Activated CD4-positive, alpha-beta T cell treated with anti-CD3 and anti-CD28 coated beads, Interleukin-2, Interleukin-4, amounts not matched to agents 100 ng/mL and 50 ng/mL, durations not matched to agents 16 hours and 8 hours (primary cell): Measurements from ENCODE around the gene KTN1.

ENCODE experiments used
- DNase-seq: peaks from one replicate; pipeline ENCODE4 v3.0.0-alpha.2; 2020; ENCODE audit warnings: low spot score

Gene KTN1

DNA sequence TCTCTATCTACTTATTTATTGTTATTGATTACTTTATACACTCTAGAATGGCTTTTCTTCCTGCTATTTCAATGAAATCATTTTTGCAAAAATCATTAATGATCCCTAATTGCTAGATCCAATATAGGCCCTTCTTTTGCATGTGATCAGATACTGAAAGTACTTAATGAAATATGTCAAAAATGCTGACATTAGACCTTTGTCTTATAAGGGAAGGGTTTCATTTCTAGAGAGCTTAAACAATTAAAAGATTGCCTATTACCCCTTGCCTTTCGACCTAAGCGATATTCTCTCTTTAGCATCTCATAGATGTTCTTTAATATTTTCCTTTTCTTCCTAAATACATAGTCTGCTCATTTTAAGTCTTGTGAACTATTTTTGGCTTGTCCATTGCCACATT lies 101.1 kb downstream of the KTN1 start:
- DNase-seq: no peak

DNA sequence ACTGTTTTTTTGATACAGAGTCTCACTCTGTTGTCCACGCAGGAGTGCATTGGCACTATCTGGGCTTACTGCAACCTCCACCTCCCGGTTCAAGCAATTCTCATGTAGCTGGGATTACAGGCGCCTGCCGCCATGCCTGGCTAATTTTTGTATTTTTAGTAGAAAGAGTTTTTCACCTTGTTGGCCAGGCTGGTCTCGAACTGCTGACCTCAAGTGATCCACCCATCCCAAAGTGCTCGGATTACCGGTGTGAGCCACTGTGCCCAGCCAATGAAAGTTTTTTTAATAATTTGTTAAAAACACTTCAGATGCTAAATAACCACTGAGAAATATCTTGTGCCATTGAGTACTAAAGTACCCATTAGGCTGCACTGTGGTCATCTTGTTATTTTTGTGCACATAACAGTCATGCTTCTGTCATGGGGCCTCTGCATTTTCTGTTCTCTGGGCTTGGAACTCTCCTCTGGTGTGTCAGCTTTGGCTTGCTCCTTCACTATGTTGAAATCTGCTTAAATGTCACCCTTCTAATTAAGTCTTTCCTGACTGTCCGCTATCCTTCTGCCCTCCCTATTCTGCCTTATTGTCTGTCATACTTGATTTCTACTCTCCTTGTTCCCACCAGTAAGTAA lies 105.1 kb downstream of the KTN1 start:
- DNase-seq: no peak

DNA sequence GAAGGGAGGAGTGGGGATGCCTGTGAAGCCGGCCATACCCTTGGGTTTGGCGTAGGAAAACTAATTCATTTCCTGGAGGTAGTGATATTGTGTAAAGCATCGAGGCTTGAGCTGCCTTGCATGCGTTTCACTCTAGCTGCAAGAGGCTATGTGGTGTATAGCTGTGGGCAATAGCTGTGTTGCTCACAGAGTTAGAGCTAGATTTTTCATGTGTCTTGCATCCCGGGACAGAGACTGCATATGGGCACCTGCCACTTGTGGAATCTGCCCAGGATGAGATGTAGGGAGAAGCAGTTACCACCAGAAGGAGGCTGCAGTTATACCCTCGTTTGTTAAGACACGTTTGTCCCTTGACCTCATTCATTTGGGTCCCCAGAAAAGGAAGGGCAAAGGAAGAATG lies 106.7 kb downstream of the KTN1 start:
- DNase-seq: no peak

DNA sequence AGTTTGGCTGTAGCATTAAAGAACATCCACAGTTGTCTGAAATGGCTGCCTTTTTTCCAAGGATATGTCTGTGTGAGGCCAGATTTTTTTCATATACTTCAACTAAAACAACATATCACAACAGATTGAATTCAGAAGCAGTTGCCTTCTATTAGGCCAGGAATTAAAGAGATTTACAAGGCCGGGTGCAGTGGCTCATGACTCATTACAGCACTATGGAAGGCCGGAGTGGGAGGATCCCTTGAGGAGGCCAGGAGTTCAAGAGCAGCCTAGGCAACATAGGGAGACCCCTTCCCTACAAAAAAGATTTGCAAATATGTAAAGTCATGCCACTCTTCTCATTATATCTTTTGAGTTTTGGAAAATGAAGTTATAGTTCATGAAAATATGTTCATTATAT lies 108.6 kb downstream of the KTN1 start:
- no peak for DNase-seq

DNA sequence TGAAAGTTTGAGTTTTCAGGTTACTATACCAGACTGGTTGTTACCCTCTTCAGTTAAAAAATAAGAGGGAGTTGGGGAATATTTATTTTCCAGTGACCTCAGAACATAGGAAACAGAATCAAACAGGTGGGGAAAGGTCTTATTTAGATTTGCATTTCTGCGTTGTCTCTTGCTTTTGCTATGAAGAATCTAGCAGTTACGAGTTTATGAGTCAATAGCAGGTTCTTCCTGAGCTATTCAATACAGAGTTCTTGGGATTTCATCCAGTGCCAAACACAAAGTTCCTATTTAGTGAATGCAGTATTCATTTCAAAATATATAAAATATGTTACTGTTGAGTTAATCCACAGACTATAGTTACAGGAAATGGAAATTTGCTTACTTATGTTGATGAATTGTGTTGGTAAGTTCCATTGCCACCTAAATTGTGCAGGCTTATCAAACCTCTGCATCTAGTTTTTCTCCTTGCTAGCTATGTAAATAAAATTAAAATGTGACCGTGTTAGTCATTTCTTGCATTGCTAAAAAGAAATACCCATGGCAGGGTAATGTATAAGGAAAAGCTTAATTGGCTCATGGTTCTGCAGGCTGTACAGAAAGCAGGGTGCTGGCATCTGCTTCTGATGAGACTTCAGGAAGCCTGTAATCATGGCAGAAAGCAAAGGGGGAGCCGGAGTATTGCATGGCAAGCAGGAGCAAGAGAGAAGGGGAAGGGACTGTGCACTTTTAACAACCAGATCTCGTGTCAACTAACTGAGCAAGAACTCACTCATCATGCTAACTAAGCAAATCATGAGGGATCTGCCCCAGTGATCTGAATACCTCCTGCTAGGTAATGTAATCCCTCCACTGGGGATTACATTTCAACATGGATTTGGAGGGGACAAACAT lies 110.2 kb downstream of the KTN1 start:
- no peak for DNase-seq

DNA sequence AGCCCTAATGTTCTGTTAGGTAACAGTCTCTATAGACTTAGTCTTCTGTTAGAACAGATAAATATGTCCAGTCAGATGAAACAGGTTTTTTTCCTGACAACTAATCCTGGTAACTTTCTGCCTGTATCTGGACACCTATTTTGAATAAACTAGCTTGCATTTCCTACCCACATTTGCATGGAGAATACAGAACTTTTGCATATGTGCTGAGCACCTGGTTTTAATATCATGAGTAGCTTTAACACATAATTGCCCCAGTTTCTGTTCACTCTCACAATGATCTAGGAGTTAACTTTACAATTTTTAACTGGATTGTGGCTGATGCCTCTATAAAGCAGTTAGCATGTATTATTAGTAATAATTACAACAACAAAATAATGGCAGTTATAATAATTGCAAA lies 111.7 kb downstream of the KTN1 start:
- DNase-seq: no peak

DNA sequence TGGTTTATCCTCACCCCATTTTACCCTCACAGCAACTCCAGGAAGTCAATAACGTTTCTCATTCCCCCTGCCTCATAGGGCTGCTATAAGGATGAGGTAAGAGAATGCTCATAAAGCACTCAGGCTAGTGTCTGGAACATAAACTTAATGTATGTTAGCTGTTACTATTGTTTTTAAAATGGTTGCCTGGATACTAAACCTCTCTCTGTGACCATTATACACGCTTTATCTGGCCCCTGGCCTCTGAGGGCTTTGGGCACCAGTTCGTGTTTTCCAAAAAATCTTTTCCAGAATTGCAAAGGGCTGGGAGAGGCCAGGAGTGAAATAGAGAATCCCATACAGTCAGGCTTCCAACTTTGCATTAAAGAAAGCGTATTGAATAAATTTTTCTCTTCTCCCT lies 113.9 kb downstream of the KTN1 start:
- DNase-seq: no peak

DNA sequence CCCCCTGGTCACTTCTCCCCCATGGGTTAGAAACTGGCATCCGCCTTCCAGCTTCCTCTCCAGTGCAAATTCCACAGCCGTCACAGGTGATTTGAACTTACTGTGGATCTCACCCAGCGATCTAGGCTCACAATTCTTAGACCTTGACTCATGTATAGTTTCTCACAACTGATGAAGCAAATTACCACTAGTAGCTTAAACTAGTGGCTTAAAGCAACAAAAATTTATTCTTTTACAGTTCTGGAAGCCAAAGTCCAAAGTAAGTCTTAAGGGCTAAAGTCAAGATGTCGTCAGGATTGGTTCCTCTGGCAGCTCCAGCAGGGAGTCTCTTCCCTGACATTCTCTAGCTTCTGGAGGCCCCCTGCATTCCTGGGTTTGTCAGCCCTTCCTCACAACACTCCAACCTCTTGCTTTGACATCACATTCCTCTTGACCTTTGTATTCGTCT lies 117.4 kb downstream of the KTN1 start:
- DNase-seq: no peak

DNA sequence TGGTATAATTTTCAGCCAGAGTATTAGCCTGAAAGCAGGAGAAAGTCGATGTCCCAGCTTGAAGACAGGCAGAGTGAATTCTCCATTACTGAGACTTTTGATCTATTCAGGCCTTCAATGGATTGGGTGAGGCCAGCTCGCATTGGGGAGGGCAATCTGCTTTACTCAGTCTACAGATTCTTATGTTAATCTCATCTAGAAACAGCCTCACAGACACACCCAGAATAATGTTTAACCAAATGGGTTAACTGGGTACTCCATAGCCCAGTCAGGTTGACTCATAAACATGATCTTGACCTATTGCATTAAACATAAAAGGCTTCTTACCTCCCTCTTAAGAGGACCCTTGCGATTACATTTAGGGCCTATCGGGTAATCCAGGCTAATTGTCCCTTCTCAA lies 118.0 kb downstream of the KTN1 start:
- DNase-seq: no peak

DNA sequence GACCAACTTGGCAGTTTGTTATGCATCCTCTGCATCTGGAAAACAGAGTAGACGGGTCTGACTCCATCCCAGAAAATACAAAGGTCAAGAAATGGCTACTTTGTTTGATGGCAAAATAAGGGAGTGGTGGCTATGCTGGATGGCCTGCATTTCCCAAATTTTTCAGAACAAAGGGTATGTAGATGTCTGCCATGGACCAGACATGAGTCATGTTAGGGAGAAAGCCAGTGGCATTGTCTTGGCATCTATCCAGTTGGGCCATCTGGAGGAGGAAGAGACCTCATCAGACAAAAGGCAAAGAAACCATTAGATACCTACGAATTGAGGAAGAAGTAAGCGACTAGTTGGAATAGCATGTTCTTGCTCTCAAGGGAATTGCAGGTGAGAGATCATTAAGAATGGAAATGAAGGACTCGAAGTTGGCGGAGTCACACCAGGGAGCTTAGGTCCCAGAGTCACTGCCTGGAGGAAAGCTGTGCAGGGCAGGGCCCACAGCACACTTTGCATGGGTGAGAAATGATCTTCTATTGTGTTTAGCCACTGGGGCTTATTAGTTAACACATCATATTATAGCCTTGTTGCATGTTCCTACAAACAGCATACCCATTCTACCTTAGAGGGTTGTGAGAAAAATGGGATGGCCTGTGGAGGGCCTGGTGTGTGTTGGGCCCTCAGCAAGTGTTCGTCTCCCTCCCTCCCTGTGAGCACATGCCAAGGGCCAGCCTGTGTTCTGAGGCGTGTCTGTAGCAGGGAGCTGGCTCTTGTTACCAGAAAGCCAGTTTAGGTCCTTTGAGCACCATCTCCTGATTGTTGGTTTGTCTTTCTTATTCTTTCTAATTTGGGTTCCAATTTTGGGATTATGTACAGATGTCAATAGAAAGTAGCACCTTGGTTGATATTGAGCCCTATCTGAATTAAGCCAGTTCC lies 119.4 kb downstream of the KTN1 start:
- DNase-seq: no peak

DNA sequence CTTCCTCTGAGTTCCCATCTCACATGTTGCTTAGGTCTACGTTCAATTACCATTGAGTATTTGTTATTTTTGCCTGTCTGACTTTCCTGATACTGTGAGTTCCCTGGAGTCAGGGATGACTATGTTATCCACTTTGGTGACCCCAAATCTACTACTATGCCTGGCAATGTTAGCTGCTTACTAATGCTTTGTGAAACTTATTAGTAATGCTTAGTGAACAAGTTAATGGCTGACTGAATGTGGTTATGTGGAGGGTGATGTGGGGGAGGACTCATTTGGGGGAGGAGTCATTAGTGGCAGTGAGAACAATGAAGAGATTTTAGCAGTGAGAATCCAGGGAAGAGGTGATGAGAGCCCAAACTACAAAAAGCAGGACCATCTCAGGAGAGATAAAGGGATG lies 121.6 kb downstream of the KTN1 start:
- DNase-seq: no peak

DNA sequence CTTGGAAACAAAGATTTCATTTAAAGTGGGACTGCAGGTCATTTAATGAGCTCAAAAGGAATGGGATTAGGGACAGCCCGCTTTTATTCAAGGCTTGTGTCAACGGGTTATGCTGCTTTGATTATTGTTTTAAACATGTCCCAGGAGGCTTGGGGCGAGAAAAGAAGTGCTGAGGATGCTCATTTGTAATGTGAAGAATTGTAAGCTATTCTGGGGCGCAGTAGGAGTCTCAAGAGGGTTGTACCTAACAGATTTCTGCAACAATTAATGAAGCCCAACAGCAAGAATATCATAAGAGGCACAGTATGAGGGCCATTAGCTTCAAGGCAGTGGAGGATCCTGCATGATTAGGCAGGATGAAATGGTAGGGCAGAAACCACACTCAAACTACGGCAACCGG lies 122.5 kb downstream of the KTN1 start:
- no peak for DNase-seq

DNA sequence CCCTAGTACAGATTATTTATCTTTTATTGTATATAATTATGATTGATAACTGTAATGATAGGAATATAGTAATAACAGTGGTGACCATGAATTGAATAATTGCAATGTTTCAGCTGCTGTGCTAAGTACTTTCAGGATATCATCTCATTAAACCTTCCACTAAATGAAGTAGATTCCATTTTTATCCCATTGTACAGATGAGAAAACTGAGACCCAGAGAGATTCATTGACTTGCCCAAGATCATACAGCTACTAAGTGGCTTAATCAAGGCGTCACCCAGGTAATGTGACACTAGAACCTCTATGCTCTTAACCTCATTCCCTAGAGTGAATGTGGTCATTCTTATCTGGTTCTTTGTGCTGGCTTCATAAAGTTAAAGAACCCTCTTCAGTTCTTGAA lies 124.6 kb downstream of the KTN1 start:
- no peak for DNase-seq

DNA sequence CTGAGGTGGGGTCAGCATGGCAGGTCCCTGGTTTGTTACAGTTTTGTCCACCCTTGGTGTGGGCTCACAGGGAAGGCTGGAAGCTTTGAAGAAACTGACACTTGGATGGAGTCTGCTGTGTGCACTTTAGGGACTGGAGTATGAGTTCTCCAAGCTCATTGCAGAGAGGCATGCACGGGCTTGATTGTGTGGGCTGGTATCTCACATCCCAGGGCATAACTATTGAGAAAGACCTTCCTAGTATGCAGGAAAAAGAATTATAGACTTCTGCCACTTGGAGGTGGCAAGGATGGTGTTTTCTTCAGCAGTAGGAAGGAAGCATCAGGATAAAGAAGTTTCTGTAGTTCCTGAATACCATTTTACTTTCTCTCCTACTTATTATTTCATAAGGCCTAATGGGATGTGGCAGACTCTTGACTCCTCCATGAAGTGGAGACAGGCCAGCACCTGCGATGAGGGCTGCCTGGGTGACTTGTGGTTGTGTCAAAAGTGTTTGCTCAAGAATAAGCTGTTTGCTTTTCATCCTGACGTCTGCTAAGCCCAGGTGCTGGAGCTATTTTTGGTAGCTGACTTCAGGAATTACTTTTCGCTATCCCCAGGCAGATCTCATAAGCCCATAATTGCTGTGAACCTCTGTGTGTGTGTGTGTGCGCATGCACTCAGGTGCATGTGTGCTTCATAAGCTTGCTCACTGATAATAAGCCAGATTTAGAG lies 125.8 kb downstream of the KTN1 start:
- DNase-seq: no peak

DNA sequence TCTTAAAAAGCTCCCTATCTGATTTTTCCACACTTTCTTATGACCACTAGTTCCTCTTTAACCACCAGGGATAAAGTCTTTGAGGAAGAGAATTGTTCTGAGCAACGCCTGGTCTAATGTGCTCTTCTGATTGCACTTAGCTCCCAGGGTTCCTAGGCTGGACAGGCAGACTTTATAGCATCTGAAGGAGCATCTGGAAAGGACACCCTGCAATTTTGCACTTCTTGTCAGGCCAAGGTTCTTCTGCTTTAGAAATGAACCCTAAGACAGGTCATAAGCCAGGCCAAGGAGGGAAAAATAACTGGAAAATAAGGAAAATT lies 126.3 kb downstream of the KTN1 start:
- DNase-seq: no peak

DNA sequence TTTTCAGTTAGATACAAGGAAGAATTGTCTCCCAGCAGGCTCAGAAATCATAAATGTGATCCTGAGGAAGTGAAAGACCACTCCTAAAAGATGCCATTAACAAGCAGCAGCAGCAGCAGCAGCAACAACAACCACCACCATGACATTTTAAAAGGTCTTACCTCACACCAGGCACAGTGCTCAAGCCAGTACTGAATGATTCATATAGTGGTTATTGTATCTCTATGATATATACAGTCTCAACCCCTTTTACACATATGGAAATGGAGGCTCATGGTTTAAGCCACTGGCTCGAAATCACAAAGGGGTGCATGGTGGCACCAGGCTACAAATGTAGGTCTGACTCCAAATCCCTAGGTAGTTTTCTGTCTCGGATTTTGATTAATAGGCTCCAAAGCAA lies 126.9 kb downstream of the KTN1 start:
- no peak for DNase-seq

DNA sequence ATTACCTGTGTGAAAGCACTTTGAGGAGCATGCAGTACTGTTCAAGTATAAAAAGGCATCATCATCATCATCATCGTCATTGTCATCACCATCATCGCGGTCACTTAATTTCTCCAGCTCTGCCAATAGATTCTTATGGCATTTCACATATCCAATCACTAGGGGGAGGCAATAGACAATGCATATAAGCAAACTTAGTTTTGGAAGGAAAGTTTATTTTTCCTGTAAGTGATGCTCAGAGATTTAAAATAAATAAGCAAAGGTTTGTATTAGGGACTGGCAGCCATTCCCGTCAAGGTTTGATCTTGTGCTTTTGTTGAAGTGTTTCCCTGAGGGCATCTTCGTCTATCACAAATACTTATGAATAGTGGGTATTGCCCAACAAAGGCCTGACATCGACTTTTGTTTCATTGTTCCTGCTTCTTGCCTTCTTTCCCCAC lies 127.4 kb downstream of the KTN1 start:
- DNase-seq: peak; percentile 7

DNA sequence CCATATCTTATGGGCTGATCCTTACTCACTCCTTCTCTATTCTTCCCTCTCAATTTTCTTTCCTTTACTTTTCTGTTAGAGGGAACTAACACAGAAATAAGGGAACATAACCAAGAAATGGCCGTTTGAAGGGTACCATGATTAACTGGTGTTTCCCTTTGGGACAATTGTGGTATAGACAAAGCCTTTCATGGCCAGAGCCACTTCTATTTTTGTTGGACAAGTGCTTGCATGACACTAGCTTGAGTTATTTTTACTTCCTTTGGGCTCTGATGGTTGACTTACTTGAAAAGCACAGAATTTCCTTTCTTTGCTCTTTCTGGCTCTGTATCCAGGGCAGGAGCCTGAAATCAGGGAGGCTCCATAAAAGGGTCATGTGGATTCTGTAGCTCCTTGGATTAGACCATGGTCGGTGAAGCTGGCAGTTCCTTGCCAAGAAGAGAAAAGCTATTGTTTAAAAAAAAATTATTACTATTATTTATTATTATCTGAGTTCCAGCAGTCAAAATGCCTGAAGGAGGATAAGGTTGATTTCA lies 130.6 kb downstream of the KTN1 start:
- no peak for DNase-seq

DNA sequence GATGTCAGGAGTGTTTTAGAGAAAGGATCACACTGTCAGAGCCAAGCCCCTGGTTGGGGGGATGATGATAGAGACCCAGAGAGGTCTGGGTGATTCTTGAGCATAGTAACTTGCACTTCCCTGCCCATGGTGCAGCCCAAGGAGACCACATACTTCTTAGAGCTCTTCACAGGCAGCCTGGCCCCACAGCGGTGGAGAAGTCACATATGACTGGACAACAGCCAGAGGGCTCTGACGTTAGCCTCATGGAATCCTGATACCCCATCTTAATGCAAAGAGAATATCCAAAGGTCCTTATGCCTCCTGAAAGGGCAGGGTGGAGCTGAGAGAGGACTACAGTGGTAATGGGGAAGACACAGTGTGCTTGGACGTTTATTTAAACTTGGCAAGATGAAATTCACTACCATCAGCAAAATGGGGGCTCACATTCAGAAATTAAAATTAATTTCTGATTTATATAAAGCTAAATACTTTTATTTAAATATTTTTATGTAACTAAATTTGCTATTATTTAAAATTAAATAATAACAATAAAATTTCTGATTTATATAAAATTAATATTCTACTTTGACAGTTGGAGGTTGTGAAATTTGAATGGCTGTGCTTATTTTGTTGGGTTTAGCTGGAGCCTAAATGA lies 131.3 kb downstream of the KTN1 start:
- DNase-seq: no peak

DNA sequence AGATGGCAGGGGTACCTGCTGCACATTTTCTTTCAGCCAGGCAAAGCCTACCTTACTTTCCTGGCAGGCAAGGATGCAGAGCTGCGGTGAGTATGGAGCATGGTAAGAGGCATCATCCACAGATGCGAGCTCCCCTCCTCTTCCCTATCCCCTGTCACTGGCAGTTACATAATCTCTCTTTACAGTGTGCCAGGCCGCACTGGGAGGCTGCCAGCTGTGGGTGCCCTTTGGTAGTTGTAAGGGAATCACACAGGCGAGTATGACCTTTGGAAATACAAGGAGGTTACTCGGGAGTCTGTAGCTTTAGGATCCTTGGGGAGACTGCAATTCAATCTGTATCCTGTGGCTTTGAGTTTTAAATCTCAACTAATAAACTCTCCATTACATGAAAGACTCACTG lies 132.5 kb downstream of the KTN1 start:
- DNase-seq: no peak

DNA sequence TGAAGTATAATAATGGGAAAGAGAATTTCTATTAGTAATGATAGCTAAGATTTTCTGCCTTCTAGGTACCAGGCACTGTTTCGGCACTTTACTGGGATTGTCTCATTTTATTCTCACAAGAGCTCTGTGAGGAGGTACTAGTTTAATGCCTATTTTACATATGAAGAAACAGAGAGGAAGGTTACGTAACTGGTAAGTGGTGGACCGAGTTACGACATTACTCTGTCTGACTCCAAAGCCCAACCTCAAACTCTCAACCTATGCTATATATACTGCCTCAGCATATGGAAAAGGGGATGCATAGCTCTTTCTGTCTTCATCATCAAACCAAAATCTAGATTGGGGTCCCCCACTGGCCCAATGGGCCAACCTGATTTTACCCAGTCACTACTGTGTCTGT lies 133.5 kb downstream of the KTN1 start:
- DNase-seq: no peak
